NCI-H1436 treated with DMSO at 0.1 percent for 48 hours (cell line): Measurements from ENCODE around the gene PDCD1.
"Not testable (repeated sequence)": the region's sequence is repeated elsewhere in the genome, so short reads cannot be mapped to it uniquely, and the experiment has no call there.

Experiments used
- DNase-seq: peaks from one replicate; lab custom pipeline; 2025; lab: John Stamatoyannopoulos, UW

PDCD1 gene

GRCh38 chr2:241800198-241800903 lies 58.3 kb downstream of the PDCD1 start:
- DNase-seq, result not testable (repeated sequence)
